OCI-LY7 (cell line): ENCODE data around the gene GH1. TPM values are rescaled to one million over a fixed set of nuclear protein-coding genes. Genes with fewer than 3 reads are reported as not detected.

Experiments
- BruUV-seq: library from RNA; stranded (reverse); fragments of 400-500 nt; replicated peaks from 2 replicates; lab custom pipeline; 2021; lab: Mats Ljungman, UMichigan
- CTCF ChIA-PET: fragments of 300-600 bp; sonication (Branson Sonifier 250); formaldehyde crosslinking; loops from one replicate; lab custom pipeline; 2022; ENCODE audit warnings: antibody characterized with exemption; ENCODE audit not compliant: unreplicated experiment; lab: Charles Lee
- POLR2A ChIA-PET: fragments of 300-600 bp; sonication (Branson Sonifier 250); formaldehyde crosslinking; loops from one replicate; lab custom pipeline; 2022; ENCODE audit warnings: antibody characterized with exemption; lab: Charles Lee
- DNase-seq: peaks from one replicate; pipeline ENCODE4 v3.0.0-alpha.2; 2015; ENCODE audit warnings: low spot score
- H2AFZ ChIP-seq: fragments of 200-600 bp; sonication (generic), shearing (Covaris generic); 2 replicates; pipeline ENCODE4 v1.6.1; 2014; ENCODE audit warnings: mild to moderate bottlenecking, antibody characterized with exemption, low read length, moderate library complexity
- H3K27ac ChIP-seq: fragments of 200-600 bp; sonication (generic); 2 replicates; pipeline ENCODE4 v1.5.1; 2014; ENCODE audit warnings: mixed run types, low read depth, mild to moderate bottlenecking, moderate library complexity, low read length, inconsistent platforms; ENCODE audit not compliant: poor library complexity, severe bottlenecking
- H3K36me3 ChIP-seq: fragments of 200-600 bp; sonication (generic); 2 replicates; pipeline ENCODE4 v1.6.1; 2014; ENCODE audit warnings: mild to moderate bottlenecking, antibody characterized with exemption, low read length, moderate library complexity, mixed read lengths; ENCODE audit not compliant: insufficient read depth
- H3K4me1 ChIP-seq: fragments of 200-600 bp; sonication (generic); 2 replicates; pipeline ENCODE4 v1.5.1; 2014; ENCODE audit warnings: mild to moderate bottlenecking, low read length; ENCODE audit not compliant: insufficient read depth, poor library complexity, severe bottlenecking
- H3K4me2 ChIP-seq: fragments of 200-600 bp; sonication (generic); 2 replicates; pipeline ENCODE4 v1.6.1; 2014; ENCODE audit warnings: mild to moderate bottlenecking, low read length
- H3K4me3 ChIP-seq: fragments of 200-600 bp; sonication (generic); 2 replicates; pipeline ENCODE4 v1.5.1; 2014; ENCODE audit warnings: mild to moderate bottlenecking, low read depth, low read length; ENCODE audit not compliant: poor library complexity, severe bottlenecking
- H3K79me2 ChIP-seq: fragments of 200-600 bp; sonication (generic); 2 replicates; pipeline ENCODE4 v1.6.1; 2016; ENCODE audit warnings: low read depth, mild to moderate bottlenecking, low read length, moderate library complexity, mixed read lengths; ENCODE audit not compliant: insufficient read depth
- H3K9me2 ChIP-seq: fragments of 200-600 bp; sonication (generic); 2 replicates; pipeline ENCODE4 v1.6.1; 2016; ENCODE audit warnings: mild to moderate bottlenecking, low read length, mixed read lengths; ENCODE audit not compliant: insufficient read depth
- H3K9me3 ChIP-seq: fragments of 200-600 bp; sonication (generic); 2 replicates; pipeline ENCODE4 v1.6.1; 2014; ENCODE audit warnings: mild to moderate bottlenecking, mixed run types, low read length, mixed read lengths
- H4K20me1 ChIP-seq: fragments of 200-600 bp; sonication (generic); 2 replicates; pipeline ENCODE4 v1.6.1; 2014; ENCODE audit warnings: mild to moderate bottlenecking, antibody characterized with exemption, low read length, moderate library complexity, mixed read lengths; ENCODE audit not compliant: insufficient read depth
- CTCF ChIP-seq: fragments of 200-600 bp; sonication (generic); conservative IDR thresholded peaks from 2 replicates; pipeline ENCODE4 v1.5.1; 2014; ENCODE audit warnings: mild to moderate bottlenecking, antibody characterized with exemption, low read length, moderate library complexity, mixed read lengths
- EZH2phosphoT487 ChIP-seq: fragments of 200-600 bp; sonication (generic); IDR thresholded peaks from 2 replicates; pipeline ENCODE4 v1.6.1; 2018; ENCODE audit warnings: low read depth, borderline replicate concordance, mild to moderate bottlenecking, mixed run types, antibody characterized with exemption, low read length, moderate library complexity, mixed read lengths
- intact Hi-C: fragments of 100-400 bp; cut with micrococcal nuclease; formaldehyde crosslinking; loops from one replicate; pipeline ENCODE4 v1.10.0; 2022; ENCODE audit not compliant: unreplicated experiment
- total RNA-seq, 2 experiments: library from RNA; depleted of rRNA in 1 of 2; stranded (reverse); fragments of >200 nt in 1 of 2; shearing (Covaris generic) in 1 of 2; gene quantifications; 2 replicates each; pipeline ENCODE4 v1.2.3, GENCODE V29; 2014 to 2022

GH1 gene
- total RNA-seq, 2 experiments from 2014 or later = 4.3 TPM; not detected in 1

GRCh38 chr17:63963123-63963522 lies 44.5 kb upstream of the GH1 start:
- no peak overlapping the region for H2AFZ ChIP-seq
- ChIA-PET CTCF (no interaction called here), POLR2A (no interaction called here)
- no peaks in the 10 kb centered on the region for H3K79me2 ChIP-seq
- H3K9me2 ChIP-seq = no peaks in the 10 kb centered on the region
- no peak overlapping the region for H3K27ac ChIP-seq
- H3K36me3 ChIP-seq = no peaks in the 10 kb centered on the region
- H4K20me1 ChIP-seq = no peaks in the 10 kb centered on the region
- TF ChIP-seq CTCF (no peak), EZH2phosphoT487 (no peak)
- no peak overlapping the region for H3K4me2 ChIP-seq
- H3K4me3 ChIP-seq = no peak overlapping the region
- DNase-seq = no peak
- no TSS peak for BruUV-seq
- H3K9me3 ChIP-seq = no peaks in the 10 kb centered on the region
- peaks cover 21% of the 10 kb centered on the region for H3K4me1 ChIP-seq
- intact Hi-C loops = no loop called here

GRCh38 chr17:63962298-63962744 lies 43.7 kb upstream of the GH1 start:
- Histone ChIP-seq H3K9me2 (no peaks in the 10 kb centered on the region), H4K20me1 (no peaks in the 10 kb centered on the region), H3K4me1 (peaks cover 21% of the 10 kb centered on the region), H3K9me3 (no peaks in the 10 kb centered on the region), H3K79me2 (no peaks in the 10 kb centered on the region), H3K27ac (no peak overlapping the region), H3K36me3 (no peaks in the 10 kb centered on the region), H3K4me3 (no peak overlapping the region), H2AFZ (no peak overlapping the region), H3K4me2 (no peak overlapping the region)
- TF ChIP-seq EZH2phosphoT487 (no peak), CTCF (no peak)
- DNase-seq = no peak
- intact Hi-C loops = no loop called here
- CTCF ChIA-PET = interaction anchor here (0.6 to 1.6 kb wide), 8 partner anchors 12 to 238 kb away, joined by 4 to 9 read pairs (median 4); no protein-coding TSS in a partner anchor
- no TSS peak for BruUV-seq
- POLR2A ChIA-PET = interaction anchor here (0.7 to 1.6 kb wide), 5 partner anchors 18 to 518 kb away, joined by 3 to 7 read pairs (median 4); partner anchors contain the start of gene ICAM2
